Brain microvascular endothelial cell (primary cell): ENCODE results near the gene CNN1.

Experiments
- DNase-seq: peaks from one replicate; pipeline ENCODE4 v3.0.0-alpha.2; 2020
- H3K27ac ChIP-seq: fragments of 250-450 bp; sonication (Bioruptor Pico); 2 replicates; pipeline ENCODE4 v1.5.1; 2020; ENCODE audit warnings: mild to moderate bottlenecking, moderate library complexity
- H3K27me3 ChIP-seq: fragments of 250-450 bp; sonication (Bioruptor Pico); replicated peaks from 2 replicates; pipeline ENCODE4 v1.5.1; 2020; ENCODE audit warnings: mild to moderate bottlenecking
- H3K36me3 ChIP-seq: fragments of 250-450 bp; sonication (Bioruptor Pico); replicated peaks from 2 replicates; pipeline ENCODE4 v1.5.1; 2020; ENCODE audit warnings: mild to moderate bottlenecking
- H3K4me3 ChIP-seq: 2 replicates; pipeline ENCODE4 v1.5.1; 2011; ENCODE audit warnings: low read depth, mild to moderate bottlenecking, control low read depth, low read length, moderate library complexity
- in situ Hi-C: cut with HindIII; loops from 2 replicates; pipeline ENCODE4 v1.10.0; 2017; ENCODE audit warnings: low sequenced_read_pairs, low pct_ligation_motif_present
- TF ChIP-seq, protein P1 (sequence below): IDR thresholded peaks from 2 replicates; pipeline ENCODE4 v1.5.1; 2011; ENCODE audit warnings: low read depth, mild to moderate bottlenecking, moderate library complexity, low read length, control low read depth, inconsistent platforms; ENCODE audit errors: missing control alignments

Gene CNN1

GRCh38 chr19:11496391-11497163 lies 42.1 kb upstream of the CNN1 start:
- Histone ChIP-seq H3K4me3 (no peak overlapping the region), H3K27me3 (no peaks in the 10 kb centered on the region), H3K36me3 (peaks cover 11% of the 10 kb centered on the region), H3K27ac (no peak overlapping the region)
- in situ Hi-C loops, result no loop called here
- peak; percentile 84 for DNase-seq
- TF ChIP-seq, protein P1, sequence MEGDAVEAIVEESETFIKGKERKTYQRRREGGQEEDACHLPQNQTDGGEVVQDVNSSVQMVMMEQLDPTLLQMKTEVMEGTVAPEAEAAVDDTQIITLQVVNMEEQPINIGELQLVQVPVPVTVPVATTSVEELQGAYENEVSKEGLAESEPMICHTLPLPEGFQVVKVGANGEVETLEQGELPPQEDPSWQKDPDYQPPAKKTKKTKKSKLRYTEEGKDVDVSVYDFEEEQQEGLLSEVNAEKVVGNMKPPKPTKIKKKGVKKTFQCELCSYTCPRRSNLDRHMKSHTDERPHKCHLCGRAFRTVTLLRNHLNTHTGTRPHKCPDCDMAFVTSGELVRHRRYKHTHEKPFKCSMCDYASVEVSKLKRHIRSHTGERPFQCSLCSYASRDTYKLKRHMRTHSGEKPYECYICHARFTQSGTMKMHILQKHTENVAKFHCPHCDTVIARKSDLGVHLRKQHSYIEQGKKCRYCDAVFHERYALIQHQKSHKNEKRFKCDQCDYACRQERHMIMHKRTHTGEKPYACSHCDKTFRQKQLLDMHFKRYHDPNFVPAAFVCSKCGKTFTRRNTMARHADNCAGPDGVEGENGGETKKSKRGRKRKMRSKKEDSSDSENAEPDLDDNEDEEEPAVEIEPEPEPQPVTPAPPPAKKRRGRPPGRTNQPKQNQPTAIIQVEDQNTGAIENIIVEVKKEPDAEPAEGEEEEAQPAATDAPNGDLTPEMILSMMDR, result peak; percentile 89

DNA sequence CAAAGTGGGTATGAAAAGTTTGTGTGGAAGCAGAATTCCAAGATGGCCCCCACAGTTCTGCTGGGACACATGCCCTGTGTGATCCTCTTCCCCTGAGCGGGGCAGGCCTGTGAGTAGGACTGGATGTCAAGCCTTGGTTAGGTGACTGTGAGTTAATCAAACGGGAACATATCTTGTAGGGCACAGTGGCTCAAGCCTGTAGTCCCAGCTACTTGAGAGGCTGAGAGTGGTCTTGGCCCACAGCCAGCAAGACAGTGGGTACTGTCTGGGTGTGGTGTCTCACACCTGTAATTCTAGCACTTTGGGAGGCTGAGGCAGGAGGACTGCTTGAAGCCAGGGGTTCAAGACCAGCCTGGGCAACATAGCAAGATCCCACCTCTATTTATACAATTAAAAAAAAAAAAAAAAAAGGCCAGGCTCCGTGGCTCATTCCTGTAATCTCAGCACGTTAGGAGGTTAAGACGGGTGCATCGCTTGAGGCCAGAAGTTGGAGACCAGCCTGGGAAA lies 39.4 kb upstream of the CNN1 start:
- DNase-seq, result no peak
- Histone ChIP-seq H3K4me3 (no peak overlapping the region), H3K36me3 (peaks cover 8% of the 10 kb centered on the region), H3K27me3 (no peaks in the 10 kb centered on the region), H3K27ac (no peak overlapping the region)
- in situ Hi-C loops, result no loop called here
- TF ChIP-seq, protein P1, result no peak

DNA sequence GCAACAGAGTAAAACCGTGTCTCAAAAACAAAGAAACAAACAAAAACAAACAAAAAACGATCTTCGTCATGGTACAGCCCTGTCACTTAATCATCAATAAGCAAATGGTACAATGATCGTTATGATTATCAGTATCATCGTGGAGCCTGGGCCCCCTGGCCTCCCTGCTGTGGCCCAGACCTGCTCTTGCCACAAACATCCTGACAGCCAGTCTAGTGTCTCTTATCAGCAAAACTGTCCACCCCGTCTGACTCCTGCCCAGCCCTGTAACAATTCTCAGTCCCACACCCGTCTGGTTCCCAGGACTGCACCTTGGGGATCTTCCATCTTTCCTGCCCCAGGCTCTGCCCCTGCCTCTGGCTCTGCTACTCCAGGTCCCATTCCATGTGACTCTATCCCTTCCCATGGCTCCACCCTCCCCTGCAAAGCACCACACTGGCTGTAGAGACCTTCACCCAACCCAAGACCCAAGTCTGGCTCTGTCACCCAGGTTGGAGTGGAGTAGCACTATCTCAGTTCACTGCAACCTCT lies 38.7 kb upstream of the CNN1 start:
- TF ChIP-seq, protein P1, result no peak
- peaks cover 7% of the 10 kb centered on the region for H3K36me3 ChIP-seq
- H3K27me3 ChIP-seq, result no peaks in the 10 kb centered on the region
- no peak overlapping the region for H3K27ac ChIP-seq
- DNase-seq, result no peak
- H3K4me3 ChIP-seq, result no peak overlapping the region
- in situ Hi-C loops, result no loop called here

GRCh38 chr19:11504502-11505031 lies 34.1 kb upstream of the CNN1 start:
- no peaks in the 10 kb centered on the region for H3K27me3 ChIP-seq
- DNase-seq, result no peak
- in situ Hi-C loops, result no loop called here
- TF ChIP-seq, protein P1, result no peak
- H3K4me3 ChIP-seq, result peak overlapping the region; percentile 62
- no peak overlapping the region for H3K27ac ChIP-seq
- H3K36me3 ChIP-seq, result no peaks in the 10 kb centered on the region

DNA sequence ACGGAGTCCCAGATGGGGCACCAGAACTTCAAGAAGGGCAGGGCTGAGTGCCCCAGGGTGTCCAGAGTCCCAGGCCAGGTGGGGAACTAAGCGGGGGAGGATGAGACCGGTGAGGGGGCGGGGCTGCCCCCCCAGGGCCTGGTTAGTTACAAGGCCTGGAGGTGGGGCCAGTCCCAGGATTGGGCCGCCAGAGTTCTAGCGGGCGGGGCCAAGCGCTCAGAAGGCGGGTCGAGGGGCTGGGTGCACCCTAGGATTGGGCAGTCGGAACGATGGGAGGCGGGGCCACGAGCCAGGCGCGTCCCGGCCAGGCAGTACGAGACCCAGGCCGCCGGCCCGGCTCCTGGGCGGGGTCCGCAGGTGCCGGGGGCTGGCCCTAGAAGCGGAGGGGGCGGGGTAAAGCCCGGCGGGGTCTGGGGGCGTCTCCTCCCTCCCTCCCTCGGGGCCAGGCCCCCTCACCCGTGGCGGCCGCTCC lies 33.6 kb upstream of the CNN1 start:
- Histone ChIP-seq H3K36me3 (no peaks in the 10 kb centered on the region), H3K27ac (peak overlapping the region; percentile 74), H3K4me3 (peak overlapping the region; percentile 62), H3K27me3 (no peaks in the 10 kb centered on the region)
- in situ Hi-C loops, result no loop called here
- TF ChIP-seq, protein P1, result no peak
- peak; percentile 94 for DNase-seq
